AG09309 (cell line): ENCODE data around the gene ZNF519.

Experiments
- DNase-seq: peaks from one replicate; pipeline ENCODE4 v3.0.0-alpha.2; 2010; ENCODE audit warnings: low read depth
- H3K4me3 ChIP-seq: 2 replicates; pipeline ENCODE4 v1.5.1; 2011; ENCODE audit warnings: mild to moderate bottlenecking, low read depth, low read length, moderate library complexity; ENCODE audit not compliant: control insufficient read depth
- TF ChIP-seq, protein P1 (sequence below): IDR thresholded peaks from 2 replicates; pipeline ENCODE4 v1.5.1; 2011; ENCODE audit warnings: mild to moderate bottlenecking, low read depth, low read length, inconsistent platforms; ENCODE audit not compliant: insufficient read depth, control insufficient read depth; ENCODE audit errors: missing control alignments

Gene ZNF519

DNA sequence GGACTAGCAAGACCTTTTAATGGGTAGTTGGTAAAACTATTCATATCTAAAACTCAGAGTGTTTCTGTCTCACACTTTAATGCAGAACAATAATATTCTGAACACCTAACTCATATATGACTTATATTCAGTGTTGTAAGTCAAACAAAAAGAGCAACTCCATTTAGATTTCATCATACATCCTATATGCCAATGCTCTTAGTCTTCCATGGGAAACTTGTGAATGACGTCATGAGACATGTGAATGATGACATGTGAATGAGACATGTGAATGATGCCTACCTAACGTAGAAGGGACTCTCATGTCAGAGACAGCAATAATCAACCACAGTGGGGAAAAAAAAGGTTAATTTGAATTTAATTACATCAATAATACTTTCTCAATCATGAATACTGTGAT lies 28.0 kb downstream of the ZNF519 start:
- DNase-seq: no peak
- H3K4me3 ChIP-seq: no peak overlapping the region
- TF ChIP-seq, protein P1, sequence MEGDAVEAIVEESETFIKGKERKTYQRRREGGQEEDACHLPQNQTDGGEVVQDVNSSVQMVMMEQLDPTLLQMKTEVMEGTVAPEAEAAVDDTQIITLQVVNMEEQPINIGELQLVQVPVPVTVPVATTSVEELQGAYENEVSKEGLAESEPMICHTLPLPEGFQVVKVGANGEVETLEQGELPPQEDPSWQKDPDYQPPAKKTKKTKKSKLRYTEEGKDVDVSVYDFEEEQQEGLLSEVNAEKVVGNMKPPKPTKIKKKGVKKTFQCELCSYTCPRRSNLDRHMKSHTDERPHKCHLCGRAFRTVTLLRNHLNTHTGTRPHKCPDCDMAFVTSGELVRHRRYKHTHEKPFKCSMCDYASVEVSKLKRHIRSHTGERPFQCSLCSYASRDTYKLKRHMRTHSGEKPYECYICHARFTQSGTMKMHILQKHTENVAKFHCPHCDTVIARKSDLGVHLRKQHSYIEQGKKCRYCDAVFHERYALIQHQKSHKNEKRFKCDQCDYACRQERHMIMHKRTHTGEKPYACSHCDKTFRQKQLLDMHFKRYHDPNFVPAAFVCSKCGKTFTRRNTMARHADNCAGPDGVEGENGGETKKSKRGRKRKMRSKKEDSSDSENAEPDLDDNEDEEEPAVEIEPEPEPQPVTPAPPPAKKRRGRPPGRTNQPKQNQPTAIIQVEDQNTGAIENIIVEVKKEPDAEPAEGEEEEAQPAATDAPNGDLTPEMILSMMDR: no peak

DNA sequence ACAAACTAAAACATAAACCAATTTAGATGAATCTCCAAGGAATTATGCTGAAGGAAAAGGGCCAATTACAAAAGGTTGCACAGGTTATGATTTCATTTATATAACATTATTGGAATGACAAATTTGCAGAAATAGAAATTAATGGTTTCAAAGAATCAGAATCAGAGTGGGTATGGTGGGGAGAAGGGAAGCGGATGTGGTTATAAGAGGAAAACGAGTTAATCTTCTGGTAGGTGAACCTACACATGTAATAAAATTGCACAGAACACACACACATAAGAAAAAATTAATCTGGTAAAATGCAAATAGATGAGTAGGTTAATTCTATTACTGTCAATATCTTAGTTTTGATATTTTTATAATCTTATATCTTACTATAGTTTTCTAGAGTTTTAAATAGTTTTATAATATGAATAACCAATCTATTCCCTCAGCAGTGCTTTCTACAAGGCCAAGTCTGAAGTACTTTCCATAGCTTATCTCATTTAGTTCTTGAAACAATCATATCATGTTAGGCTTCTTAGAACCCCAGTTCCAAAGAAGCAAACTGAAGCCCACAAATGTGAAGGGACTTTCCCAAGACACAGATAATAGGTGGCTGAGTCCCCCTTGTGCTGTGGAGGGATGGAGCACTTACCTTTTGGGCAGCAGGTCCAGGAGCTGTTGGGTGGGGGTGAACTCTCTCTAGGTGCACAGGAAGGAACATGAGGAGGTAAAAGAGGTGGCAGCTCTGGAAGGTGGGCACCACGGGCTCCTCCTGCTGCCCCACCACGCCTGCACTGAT lies 31.5 kb downstream of the ZNF519 start:
- DNase-seq: no peak
- TF ChIP-seq, protein P1: no peak
- H3K4me3 ChIP-seq: no peak overlapping the region

DNA sequence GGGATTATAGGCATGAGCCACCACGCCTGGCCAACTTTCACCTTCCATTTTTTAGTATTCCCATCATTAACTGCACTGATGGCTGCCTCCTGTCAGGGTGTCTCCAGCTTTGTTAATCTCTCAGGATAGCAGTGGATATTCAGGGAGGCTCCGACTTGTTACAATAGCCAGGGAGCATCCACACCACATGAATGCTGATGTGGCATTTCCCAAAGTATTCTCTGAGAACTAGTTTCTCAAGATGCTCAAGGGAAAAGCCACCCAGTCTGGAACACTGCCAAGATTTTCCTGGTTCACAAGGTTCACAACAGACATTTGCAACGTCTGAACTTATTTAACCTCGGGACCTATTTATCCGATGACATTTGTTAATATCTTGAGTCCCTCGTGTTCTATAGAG lies 33.8 kb downstream of the ZNF519 start:
- TF ChIP-seq, protein P1: no peak

DNA sequence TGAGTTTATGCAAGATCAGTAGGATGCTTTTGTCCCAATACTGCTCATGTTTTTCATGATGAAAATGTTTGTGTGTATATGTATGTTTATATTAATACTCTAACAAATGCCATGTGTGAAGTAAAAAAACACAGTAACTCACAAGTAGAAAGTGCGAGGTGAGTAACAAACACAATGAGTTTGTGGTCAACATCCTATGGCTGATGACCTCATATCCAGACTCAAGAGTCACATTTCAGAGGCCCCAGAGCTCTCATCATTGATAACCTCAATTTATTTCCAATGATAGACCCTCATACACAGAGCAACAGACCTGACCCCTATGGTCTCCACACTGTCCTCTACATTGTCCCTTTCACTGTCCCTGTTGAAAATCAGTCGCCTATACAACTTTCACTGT lies 34.5 kb downstream of the ZNF519 start:
- TF ChIP-seq, protein P1: no peak
- H3K4me3 ChIP-seq: no peak overlapping the region
- DNase-seq: no peak

More for the DNA sequence above, 33.8 kb downstream of the ZNF519 start:
- no peak for DNase-seq
- no peak overlapping the region for H3K4me3 ChIP-seq

DNA sequence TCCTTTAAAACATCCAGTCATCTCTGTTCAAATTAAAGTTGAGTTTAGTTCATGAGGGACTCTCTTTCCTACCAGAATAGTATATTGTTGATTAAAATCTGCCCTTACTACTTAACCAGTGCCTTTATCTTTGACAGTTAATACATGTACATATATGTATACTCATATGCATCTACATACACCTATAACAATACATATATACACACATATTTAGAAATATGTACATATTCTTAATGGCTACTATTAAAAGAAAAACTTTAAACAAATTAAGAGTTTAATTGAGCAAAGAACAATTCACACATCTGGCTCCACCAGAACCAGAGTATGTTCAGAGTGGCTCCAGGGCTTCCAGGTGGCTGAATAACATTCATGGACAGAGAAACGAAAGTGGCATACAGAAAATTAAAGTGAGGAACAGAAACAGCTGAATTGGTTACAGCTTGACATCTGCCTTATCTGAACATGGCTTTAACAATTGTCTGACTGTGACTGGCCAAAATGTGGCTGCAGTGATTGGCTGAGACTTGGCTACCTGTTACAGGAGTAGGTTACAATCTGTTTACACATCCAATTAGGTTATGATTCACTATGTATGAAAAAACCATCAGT lies 38.8 kb downstream of the ZNF519 start:
- TF ChIP-seq, protein P1: no peak
- no peak for DNase-seq
- no peak overlapping the region for H3K4me3 ChIP-seq

DNA sequence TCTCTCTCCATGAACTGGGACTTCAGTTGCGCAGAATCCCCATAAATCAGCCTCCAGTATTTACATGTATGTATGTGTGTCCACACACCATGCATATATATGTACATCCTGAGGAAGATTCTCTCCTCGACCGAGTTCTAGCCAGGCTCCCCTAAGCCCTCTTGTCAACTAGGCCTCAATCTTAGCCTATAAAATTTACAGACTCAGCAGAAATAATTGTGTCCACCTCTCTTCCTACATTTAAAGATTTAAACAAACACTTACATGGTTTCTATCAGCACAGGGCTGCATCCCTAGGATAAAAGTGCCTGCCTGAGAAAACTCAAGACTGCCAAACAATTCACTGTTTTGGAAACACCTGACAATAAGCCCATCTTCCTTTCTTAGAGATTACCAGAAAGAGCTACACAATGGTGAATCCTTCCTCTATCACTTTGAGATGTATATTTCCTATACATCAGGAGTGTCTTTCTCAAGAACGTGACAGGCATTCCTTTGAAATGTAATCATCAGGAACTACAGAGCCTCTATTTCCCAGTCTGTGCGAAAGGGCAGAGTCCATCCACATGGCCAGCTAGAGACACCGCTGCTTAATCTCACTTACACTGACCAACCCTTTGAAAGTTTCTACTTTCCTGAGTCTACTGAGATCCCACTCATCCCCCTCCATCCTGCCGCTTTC lies 39.5 kb downstream of the ZNF519 start:
- no peak overlapping the region for H3K4me3 ChIP-seq
- TF ChIP-seq, protein P1: no peak
- DNase-seq: no peak
